Non-pigmented ciliary epithelial cell (primary cell): ENCODE measurements around the gene SCN2B.

Experiments
- DNase-seq: peaks from one replicate; pipeline ENCODE4 v3.0.0-alpha.2; 2010; ENCODE audit warnings: low read depth

Gene SCN2B

DNA sequence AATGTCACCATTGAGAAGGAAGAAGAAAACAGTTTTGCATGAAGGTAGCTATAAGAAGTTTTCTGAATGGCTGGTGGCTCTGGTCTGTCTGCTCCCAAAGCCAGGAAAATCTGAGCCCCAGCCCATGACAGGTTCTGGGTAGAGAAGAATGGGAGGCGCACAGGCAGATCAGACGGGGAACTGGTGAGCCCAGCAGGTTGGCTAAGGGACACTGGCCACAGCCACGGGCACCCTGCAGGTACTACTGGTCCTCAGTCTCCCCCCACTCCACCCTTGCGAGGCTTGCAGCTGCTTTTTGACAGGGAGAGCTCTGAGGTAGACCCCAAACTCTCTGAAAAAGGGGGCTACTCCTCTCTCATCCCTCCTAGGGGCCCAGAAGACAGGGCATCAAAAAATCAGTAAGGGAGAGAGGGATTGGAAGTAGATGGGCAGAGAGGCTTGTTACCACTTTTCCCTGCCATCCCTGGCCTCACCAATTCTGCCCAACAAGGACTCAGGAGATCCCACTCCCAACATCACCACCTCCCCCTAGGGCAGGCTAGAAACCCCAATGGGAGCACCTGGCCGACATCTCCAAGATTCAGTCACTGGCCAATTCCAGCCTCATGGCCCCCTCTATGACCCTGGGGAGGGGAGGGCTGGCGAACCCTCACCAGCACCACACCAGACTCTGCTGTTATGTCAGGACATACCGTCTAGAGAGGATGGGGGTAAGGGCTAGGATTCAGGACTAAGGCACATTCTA lies 41.2 kb downstream of the SCN2B start:
- DNase-seq, result no peak

- no peak for DNase-seq
Observed at GRCh38 chr11:118133816-118134215, 42.6 kb downstream of the SCN2B start.

GRCh38 chr11:118132385-118133151 lies 43.9 kb downstream of the SCN2B start:
- DNase-seq, result no peak

DNA sequence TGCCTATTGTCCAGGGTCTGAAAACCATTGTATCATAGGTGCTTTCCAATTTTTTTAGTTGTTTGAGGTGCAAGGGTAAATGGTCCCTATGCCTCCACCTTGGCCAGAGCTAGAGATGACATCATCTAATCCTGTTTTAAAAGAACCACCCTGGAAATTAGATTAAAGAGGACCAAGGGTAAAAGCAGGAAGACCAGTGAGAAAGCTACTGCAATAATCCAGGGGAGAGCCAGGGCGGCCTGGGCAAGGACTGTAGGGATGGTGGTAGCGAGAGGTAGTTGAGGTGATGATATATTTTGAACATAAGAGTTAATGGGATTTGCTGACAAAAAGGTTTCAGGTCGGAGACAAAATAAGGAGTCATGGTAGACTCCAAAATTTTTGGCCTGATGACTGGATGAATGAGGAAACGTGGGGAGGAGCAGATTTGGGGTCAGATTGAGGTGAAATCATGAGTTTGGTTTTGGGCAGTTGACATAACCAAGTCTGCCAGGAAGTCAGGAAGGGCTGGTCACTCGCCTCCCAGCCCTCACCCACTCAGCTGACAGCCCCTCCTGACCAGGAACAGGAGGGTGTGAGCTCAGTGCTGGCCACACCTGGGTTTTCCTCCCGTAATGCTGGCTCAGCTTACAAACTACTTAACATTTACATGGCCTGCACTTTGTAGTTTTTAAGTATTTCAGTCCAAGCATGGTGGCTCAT lies 46.8 kb downstream of the SCN2B start:
- no peak for DNase-seq

DNA sequence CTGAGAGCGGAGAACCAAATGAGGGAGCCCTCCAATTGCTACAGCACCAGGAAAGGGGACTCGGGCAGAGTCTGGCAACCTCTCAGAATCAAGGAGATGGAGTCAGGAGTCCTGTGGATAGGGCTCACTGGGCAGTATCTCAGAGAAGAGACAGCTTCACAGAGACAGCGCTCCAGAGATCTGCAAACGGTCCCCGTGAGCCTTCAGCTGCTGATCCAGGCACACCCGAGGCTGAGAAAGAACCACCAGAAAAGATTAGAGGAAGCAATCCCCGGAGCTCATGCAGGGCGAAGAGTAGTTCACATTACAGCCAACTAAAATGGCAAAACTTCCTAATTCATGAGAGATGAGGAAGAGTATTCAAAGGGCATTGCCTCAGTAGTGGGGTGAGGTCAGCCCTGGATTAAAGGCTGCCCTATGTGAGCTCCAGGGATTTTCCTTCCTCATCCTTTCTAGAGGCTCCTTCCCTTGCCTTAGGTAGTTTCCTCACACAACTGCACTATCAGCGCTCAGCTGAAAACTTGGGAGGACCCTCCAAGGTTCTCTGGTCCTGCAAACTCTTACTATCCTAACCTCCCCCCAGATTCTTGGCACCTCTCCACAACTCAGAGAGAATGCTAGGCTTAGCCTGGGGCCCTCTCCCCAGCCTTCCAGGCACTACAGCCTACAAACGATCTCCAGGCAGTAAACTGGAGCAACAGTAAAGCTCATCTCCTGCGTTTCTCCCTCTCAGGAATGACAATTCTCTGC lies 47.5 kb downstream of the SCN2B start:
- DNase-seq, result no peak

DNA sequence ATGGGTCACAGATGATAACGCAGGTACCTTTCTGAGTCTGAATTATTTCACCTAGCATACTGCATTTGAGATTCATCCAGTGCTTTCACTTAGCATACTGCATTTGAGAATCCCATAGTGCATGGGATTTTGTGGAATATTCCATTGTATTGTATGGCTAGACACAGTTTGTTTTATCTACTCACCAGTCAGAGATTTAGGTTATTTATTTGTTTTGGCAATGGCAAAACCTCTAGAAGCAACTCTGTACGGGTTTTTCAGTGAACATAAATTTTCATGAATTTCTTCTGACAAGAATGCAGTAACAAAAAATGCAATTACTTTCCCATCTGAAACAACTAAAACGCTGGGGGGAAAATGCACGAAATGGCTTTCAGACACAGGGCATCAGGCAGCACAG lies 48.1 kb downstream of the SCN2B start:
- DNase-seq, result no peak

DNA sequence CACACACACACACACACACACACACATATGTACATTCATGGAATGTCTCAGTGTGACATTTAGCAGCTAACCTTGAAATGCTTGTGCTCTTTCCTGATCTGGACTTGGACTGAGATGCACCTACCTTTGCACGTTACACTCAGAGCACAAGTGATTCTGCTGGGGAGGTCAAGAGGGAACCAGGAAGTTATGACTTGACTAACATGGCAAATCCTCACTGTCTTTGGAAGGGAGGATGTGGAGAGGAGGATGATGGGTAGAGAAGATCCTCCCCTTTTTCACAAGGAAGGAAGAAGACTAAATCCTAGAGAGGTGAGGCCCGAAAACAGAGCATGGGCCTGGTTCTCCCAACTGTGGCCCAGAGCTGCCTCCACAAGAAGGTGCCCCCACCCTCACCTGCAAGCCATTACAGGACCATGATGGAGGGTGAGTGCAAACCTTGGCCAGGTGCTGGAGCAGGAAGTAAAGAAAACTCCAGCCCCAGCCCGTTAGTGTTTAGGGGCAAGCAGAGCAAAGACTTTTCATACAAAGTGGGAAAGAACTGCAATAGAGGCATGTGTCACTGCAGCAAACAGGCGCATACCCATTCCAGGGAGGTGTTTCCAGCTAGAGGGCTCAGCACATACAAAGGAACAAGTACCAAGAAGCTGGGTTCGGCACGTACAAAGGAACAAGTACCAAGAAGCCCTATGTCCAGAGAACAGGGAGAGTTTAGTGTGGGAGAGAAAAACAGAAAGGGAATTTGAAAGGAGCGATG lies 50.2 kb downstream of the SCN2B start:
- no peak for DNase-seq

DNA sequence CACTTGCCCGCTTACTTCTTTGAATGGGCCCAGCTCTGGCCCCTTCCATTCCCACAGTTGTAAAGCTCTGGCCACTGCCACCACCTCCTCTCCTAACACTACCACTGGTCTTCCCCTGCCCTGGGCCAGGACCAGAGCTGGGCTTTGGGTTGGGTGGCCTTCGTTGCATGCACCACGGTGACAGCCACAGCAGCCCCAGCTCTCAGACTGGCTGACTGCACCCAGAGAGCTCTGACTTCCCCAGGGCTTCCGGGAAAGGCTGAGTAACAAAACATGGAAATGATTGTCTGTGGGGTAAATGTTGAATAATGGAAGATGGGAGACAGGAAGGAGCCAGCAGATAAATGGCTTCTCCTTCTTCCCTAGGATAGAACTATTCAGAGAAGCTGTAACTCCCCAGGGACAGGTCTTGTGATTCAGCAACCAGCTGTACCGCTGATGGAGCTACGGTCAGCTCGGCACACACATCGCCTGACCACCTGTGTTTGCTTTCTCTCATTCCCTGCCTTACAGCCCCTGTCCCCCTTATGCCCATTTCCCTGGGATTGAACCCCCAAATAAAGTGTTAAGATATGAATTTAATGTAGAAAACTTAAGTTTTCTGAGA lies 51.4 kb downstream of the SCN2B start:
- no peak for DNase-seq

DNA sequence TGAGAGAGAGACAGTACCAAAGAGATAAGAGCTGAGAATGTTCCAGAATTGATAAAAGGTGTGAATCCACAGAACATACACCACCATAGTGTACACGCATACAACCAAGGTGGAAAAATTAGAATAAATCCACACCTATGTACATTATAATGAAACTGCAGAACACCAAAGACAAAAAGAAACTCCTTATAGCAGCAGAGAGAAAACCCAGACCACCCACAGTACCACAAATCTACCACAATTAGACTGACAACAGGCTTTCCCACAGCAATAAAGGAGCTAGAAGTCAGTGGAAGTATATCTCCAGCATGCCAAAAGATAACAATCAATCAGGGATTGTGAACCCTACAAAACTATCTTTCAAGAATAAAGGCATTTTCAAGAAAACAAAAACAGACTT lies 55.6 kb downstream of the SCN2B start:
- DNase-seq, result no peak

- DNase-seq, result no peak
Observed at GRCh38 chr11:118117790-118118601, 58.4 kb downstream of the SCN2B start.

DNA sequence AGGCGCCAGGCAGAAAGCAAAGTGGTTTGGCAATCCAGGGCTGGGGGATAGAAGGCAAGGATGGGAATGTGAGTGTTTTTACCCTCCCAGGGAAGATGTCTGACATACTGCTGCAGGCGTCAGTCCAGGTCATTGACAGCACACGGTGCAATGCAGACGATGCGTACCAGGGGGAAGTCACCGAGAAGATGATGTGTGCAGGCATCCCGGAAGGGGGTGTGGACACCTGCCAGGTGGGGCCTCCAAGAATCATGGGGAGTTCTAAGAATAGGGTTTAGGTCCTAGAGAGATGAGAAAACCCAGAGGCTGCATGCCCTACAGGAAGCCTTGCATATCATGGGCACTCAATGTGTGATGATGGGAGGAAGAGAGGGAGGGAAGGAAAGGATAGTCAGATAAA lies 61.4 kb downstream of the SCN2B start:
- no peak for DNase-seq

DNA sequence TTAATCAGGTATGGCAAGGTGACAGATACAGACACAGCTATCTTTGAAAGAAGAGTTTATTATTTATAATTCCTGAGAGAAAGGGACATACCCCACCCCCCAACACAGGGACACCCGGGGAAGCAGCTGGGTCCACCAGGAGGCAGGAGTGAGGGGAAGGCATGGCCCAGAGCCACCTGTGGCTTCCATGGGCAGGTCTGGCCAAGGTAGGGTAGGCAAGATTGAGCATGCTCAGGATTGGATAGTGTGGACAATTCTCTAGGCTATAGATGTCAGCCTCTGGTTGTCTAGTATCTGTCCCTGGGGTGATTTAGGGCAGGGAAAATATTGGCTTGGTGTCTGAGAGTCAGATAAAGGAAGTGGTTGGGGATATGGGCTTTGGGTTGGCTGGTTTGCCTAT lies 62.2 kb downstream of the SCN2B start:
- no peak for DNase-seq

- no peak for DNase-seq
Observed at GRCh38 chr11:118112711-118113430, 63.6 kb downstream of the SCN2B start.
